PC-3 (cell line): Measurements from ENCODE around the gene CCDC158. TPM values are rescaled to one million over a fixed set of nuclear protein-coding genes. Genes with fewer than 3 reads are reported as not detected.

Source experiments
- ATAC-seq: fragments of 200-7000 bp; cut with Tn5 transposase; 2 replicates; pipeline ENCODE4 v1.9.1; 2020; ENCODE audit warnings: mild to moderate bottlenecking, moderate library complexity
- BruUV-seq: library from RNA; stranded (reverse); fragments of 400-500 nt; replicated peaks from 2 replicates; lab custom pipeline; 2021; lab: Mats Ljungman, UMichigan
- CTCF ChIA-PET: fragments of 300-600 bp; sonication (Branson Sonifier 250); formaldehyde crosslinking; loops from one replicate; lab custom pipeline; 2022; ENCODE audit warnings: antibody characterized with exemption; lab: Charles Lee
- POLR2A ChIA-PET: fragments of 300-600 bp; sonication (Branson Sonifier 250); formaldehyde crosslinking; loops from one replicate; lab custom pipeline; 2022; ENCODE audit warnings: antibody characterized with exemption; ENCODE audit not compliant: unreplicated experiment; lab: Charles Lee
- DNase-seq: peaks from one replicate; pipeline ENCODE4 v3.0.0-alpha.2; 2015
- H2AFZ ChIP-seq: fragments of 300-600 bp; sonication (generic); 2 replicates; pipeline ENCODE4 v1.6.0; 2016; ENCODE audit warnings: antibody characterized with exemption, low read length
- H3F3A ChIP-seq: fragments of 300-600 bp; sonication (generic); one replicate; pipeline ENCODE4 v1.6.0; 2017; ENCODE audit warnings: antibody characterized with exemption, low read length, control low read depth, mild to moderate bottlenecking; ENCODE audit not compliant: unreplicated experiment
- H3K27ac ChIP-seq: fragments of 300-600 bp; sonication (generic); 2 replicates; pipeline ENCODE4 v1.5.1; 2016; ENCODE audit warnings: mild to moderate bottlenecking, low read length
- H3K27me3 ChIP-seq: fragments of 300-600 bp; sonication (generic); 2 replicates; pipeline ENCODE4 v1.6.1; 2016; ENCODE audit warnings: low read length, mixed read lengths
- H3K36me3 ChIP-seq: fragments of 300-600 bp; sonication (generic); 2 replicates; pipeline ENCODE4 v1.6.1; 2016; ENCODE audit warnings: low read depth, mixed run types, low read length, mixed read lengths
- H3K4me1 ChIP-seq: fragments of 300-600 bp; sonication (generic); 2 replicates; pipeline ENCODE4 v1.5.1; 2016; ENCODE audit warnings: low read length; ENCODE audit not compliant: insufficient read depth
- H3K4me2 ChIP-seq: fragments of 300-600 bp; sonication (generic); 2 replicates; pipeline ENCODE4 v1.6.0; 2016; ENCODE audit warnings: low read length
- H3K4me3 ChIP-seq: fragments of 300-600 bp; sonication (generic); 2 replicates; pipeline ENCODE4 v1.5.1; 2016; ENCODE audit warnings: mild to moderate bottlenecking, low read length, mixed read lengths
- H3K79me2 ChIP-seq: fragments of 300-600 bp; sonication (generic); 2 replicates; pipeline ENCODE4 v1.6.1; 2017; ENCODE audit warnings: low read length, mixed read lengths
- H3K9ac ChIP-seq: fragments of 300-600 bp; sonication (generic); 2 replicates; pipeline ENCODE4 v1.6.0; 2016; ENCODE audit warnings: mild to moderate bottlenecking, low read length
- H3K9me2 ChIP-seq: fragments of 300-600 bp; sonication (generic); replicated peaks from 2 replicates; pipeline ENCODE4 v1.6.1; 2016; ENCODE audit warnings: mixed run types, low read length, mixed read lengths
- H3K9me3 ChIP-seq: fragments of 300-600 bp; sonication (generic); 2 replicates; pipeline ENCODE4 v1.6.1; 2016; ENCODE audit warnings: low read length, mixed read lengths
- H4K20me1 ChIP-seq: fragments of 300-600 bp; sonication (generic); 2 replicates; pipeline ENCODE4 v1.6.1; 2016; ENCODE audit warnings: low read length, mixed read lengths
- EZH2 ChIP-seq: fragments of 300-600 bp; sonication (generic); IDR thresholded peaks from one replicate; pipeline ENCODE4 v1.6.1; 2017; ENCODE audit warnings: antibody characterized with exemption, mild to moderate bottlenecking, low read length; ENCODE audit not compliant: unreplicated experiment
- EZH2phosphoT487 ChIP-seq: fragments of 300-600 bp; sonication (generic); IDR thresholded peaks from 2 replicates; pipeline ENCODE4 v1.6.1; 2018; ENCODE audit warnings: mild to moderate bottlenecking, antibody characterized with exemption, low read length, borderline replicate concordance
- intact Hi-C: fragments of 100-400 bp; cut with micrococcal nuclease; formaldehyde crosslinking; loops from 2 replicates; pipeline ENCODE4 v1.9.0; 2023
- total RNA-seq: library from RNA; depleted of rRNA; stranded (reverse); fragments of >200 nt; gene quantifications from 2 replicates; pipeline ENCODE4 v1.2.3, GENCODE V29; 2014
- TF ChIP-seq, protein P1 (sequence below): fragments of 300-600 bp; sonication (generic); conservative IDR thresholded peaks from 2 replicates; pipeline ENCODE4 v1.5.1; 2017; ENCODE audit warnings: antibody characterized with exemption, low read depth, mild to moderate bottlenecking, low read length

CCDC158 gene
- total RNA-seq, 1 experiment from 2014 or later: not detected

DNA sequence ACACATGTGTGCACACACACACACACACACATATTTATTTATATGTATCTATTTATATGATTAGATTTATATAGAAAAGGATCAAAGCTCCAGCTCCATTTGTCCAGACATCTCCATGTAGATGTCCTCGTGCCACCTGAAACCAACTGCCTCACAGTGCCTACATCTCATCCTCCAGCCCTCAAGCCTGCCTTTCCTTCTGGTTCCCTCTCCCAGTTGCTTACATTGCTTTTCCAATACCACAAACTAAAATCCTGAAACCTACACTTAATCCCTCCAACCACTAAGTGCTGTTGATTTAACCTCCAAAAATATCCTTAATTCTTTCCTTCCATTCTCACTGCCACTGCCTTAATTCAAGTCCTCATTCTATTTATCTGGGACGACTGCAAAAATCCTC lies 63.0 kb downstream of the CCDC158 start:
- Histone ChIP-seq H2AFZ (no peak overlapping the region), H3K27ac (no peak overlapping the region), H3K79me2 (no peaks in the 10 kb centered on the region), H3K27me3 (no peaks in the 10 kb centered on the region), H4K20me1 (no peaks in the 10 kb centered on the region), H3K4me3 (no peak overlapping the region), H3K36me3 (no peaks in the 10 kb centered on the region), H3K9me2 (no peaks in the 10 kb centered on the region), H3K9ac (no peak overlapping the region), H3K9me3 (no peaks in the 10 kb centered on the region), H3K4me2 (no peak overlapping the region), H3F3A (no peaks in the 10 kb centered on the region), H3K4me1 (no peaks in the 10 kb centered on the region)
- no peak for ATAC-seq
- CTCF ChIA-PET: no interaction called here
- POLR2A ChIA-PET: no interaction called here
- no TSS peak for BruUV-seq
- intact Hi-C loops: no loop called here
- DNase-seq: no peak
- TF ChIP-seq, protein P1, sequence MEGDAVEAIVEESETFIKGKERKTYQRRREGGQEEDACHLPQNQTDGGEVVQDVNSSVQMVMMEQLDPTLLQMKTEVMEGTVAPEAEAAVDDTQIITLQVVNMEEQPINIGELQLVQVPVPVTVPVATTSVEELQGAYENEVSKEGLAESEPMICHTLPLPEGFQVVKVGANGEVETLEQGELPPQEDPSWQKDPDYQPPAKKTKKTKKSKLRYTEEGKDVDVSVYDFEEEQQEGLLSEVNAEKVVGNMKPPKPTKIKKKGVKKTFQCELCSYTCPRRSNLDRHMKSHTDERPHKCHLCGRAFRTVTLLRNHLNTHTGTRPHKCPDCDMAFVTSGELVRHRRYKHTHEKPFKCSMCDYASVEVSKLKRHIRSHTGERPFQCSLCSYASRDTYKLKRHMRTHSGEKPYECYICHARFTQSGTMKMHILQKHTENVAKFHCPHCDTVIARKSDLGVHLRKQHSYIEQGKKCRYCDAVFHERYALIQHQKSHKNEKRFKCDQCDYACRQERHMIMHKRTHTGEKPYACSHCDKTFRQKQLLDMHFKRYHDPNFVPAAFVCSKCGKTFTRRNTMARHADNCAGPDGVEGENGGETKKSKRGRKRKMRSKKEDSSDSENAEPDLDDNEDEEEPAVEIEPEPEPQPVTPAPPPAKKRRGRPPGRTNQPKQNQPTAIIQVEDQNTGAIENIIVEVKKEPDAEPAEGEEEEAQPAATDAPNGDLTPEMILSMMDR: no peak
- TF ChIP-seq EZH2 (no peak), EZH2phosphoT487 (no peak)

DNA sequence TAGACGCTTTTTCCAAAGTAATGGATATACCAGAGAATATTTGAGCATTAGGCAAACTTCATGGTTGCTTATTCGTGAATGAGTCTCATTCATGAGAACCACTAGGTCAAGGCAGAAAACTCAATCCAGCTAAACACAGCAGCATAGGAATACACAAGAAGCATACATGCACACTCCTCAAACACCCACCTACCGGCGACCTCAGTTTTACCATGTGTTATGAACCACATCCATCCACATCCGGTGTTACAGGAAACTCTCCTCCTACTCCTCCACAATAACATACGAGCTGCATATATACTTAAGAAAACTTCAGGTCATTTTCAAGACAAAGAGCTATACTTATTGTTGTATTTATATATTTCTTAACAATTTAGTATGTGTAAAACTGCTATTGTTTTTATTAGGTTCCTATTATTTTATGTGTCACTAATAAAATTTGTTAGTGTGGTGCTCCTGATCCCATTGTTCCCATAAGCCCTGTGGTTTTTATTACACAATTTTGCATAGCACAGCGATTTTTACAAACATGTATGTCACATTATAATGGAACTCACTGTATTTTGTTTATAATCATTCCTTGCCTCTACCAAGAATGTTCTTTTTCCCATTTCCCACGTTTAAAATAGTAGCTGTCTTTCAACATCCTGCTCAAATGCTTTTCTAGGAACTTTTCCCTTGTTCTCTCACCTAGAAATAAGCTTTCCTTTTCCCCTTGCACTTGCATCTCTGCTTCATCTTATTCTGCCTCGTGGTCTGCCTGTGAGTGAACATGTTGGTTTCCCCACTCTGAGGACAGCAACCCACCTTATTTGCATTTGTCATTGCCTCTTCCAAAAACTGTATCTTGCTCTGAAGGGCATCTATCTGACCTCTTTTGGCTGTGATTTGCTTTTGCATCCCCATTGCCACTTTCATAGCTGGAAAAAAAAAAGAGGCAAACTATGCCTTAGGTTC lies 66.1 kb downstream of the CCDC158 start:
- no peaks in the 10 kb centered on the region for H3K27me3 ChIP-seq

More for the DNA sequence above, 66.1 kb downstream of the CCDC158 start:
- DNase-seq: no peak
- Histone ChIP-seq H4K20me1 (no peaks in the 10 kb centered on the region), H3K4me3 (no peak overlapping the region), H2AFZ (no peak overlapping the region), H3F3A (no peaks in the 10 kb centered on the region), H3K4me1 (no peaks in the 10 kb centered on the region), H3K79me2 (no peaks in the 10 kb centered on the region), H3K9me2 (no peaks in the 10 kb centered on the region), H3K9me3 (no peaks in the 10 kb centered on the region), H3K27ac (no peak overlapping the region), H3K9ac (no peak overlapping the region), H3K36me3 (no peaks in the 10 kb centered on the region), H3K4me2 (no peak overlapping the region)
- TF ChIP-seq, protein P1: no peak
- TF ChIP-seq EZH2phosphoT487: no peak
- ChIA-PET CTCF (no interaction called here), POLR2A (no interaction called here)
- no TSS peak for BruUV-seq
- ATAC-seq: no peak
- intact Hi-C loops: no loop called here
